Astrocyte (in vitro differentiated cells and primary cell): ENCODE results near the gene TMEM232. TPM values are rescaled to one million over a fixed set of nuclear protein-coding genes. Genes with fewer than 3 reads are reported as not detected.

ENCODE experiments used
- DNase-seq: peaks from one replicate; pipeline ENCODE4 v3.0.0-alpha.2; 2010; ENCODE audit warnings: low read depth
- FAIRE-seq: peaks from 2 replicates; lab custom pipeline; 2011; peaks lifted over from hg19 to GRCh38; lab: Jason Lieb, UNC
- H2AFZ ChIP-seq: 2 replicates; pipeline ENCODE4 v1.6.0; 2012; ENCODE audit warnings: low read depth, low read length, inconsistent platforms
- H3K27ac ChIP-seq: 2 replicates; pipeline ENCODE4 v1.5.1; 2011; ENCODE audit warnings: low read depth, low read length, inconsistent platforms
- H3K27me3 ChIP-seq: 2 replicates; pipeline ENCODE4 v1.6.0; 2011; ENCODE audit warnings: low read length, inconsistent platforms; ENCODE audit not compliant: insufficient read depth
- H3K36me3 ChIP-seq: 2 replicates; pipeline ENCODE4 v1.5.1; 2011; ENCODE audit warnings: low read length, inconsistent platforms; ENCODE audit not compliant: insufficient read depth
- H3K4me1 ChIP-seq: 2 replicates; pipeline ENCODE4 v1.5.1; 2011; ENCODE audit warnings: low read length, inconsistent platforms; ENCODE audit not compliant: insufficient read depth
- H3K4me2 ChIP-seq: 2 replicates; pipeline ENCODE4 v1.6.0; 2012; ENCODE audit warnings: low read length, inconsistent platforms
- H3K4me3 ChIP-seq: 2 replicates; pipeline ENCODE4 v1.5.1; 2011; ENCODE audit warnings: low read depth, mild to moderate bottlenecking, low read length, inconsistent platforms; ENCODE audit not compliant: insufficient read depth
- H3K79me2 ChIP-seq: 2 replicates; pipeline ENCODE4 v1.6.0; 2012; ENCODE audit warnings: mild to moderate bottlenecking, low read length, inconsistent platforms; ENCODE audit not compliant: insufficient read depth
- H3K9ac ChIP-seq: 2 replicates; pipeline ENCODE4 v1.6.0; 2012; ENCODE audit warnings: mild to moderate bottlenecking, low read length, inconsistent platforms
- H3K9me3 ChIP-seq: 2 replicates; pipeline ENCODE4 v1.5.1; 2012; ENCODE audit warnings: low read depth, mild to moderate bottlenecking, low read length, inconsistent platforms; ENCODE audit not compliant: insufficient read depth
- H4K20me1 ChIP-seq: 2 replicates; pipeline ENCODE4 v1.6.0; 2012; ENCODE audit warnings: low read length, inconsistent platforms; ENCODE audit not compliant: insufficient read depth
- H3K27ac Mint-ChIP-seq: one replicate; pipeline ENCODE4 v1.8.0; 2021; ENCODE audit warnings: mild to moderate bottlenecking, mixed read lengths; ENCODE audit not compliant: unreplicated experiment
- H3K27me3 Mint-ChIP-seq: one replicate; pipeline ENCODE4 v1.8.0; 2021; ENCODE audit warnings: low read depth, mixed read lengths; ENCODE audit not compliant: unreplicated experiment
- H3K36me3 Mint-ChIP-seq: one replicate; pipeline ENCODE4 v1.8.0; 2021; ENCODE audit warnings: low read depth, mixed read lengths; ENCODE audit not compliant: unreplicated experiment
- H3K4me1 Mint-ChIP-seq: one replicate; pipeline ENCODE4 v1.8.0; 2021; ENCODE audit warnings: low read depth, mixed read lengths; ENCODE audit not compliant: unreplicated experiment
- H3K4me3 Mint-ChIP-seq: one replicate; pipeline ENCODE4 v1.8.0; 2021; ENCODE audit warnings: mild to moderate bottlenecking, moderate library complexity, mixed read lengths; ENCODE audit not compliant: unreplicated experiment
- H3K9me3 Mint-ChIP-seq: one replicate; pipeline ENCODE4 v1.8.0; 2021; ENCODE audit warnings: mild to moderate bottlenecking, mixed read lengths; ENCODE audit not compliant: unreplicated experiment
- CTCF ChIP-seq: IDR thresholded peaks from 2 replicates; pipeline ENCODE4 v1.5.1; 2011; ENCODE audit warnings: low read depth, mild to moderate bottlenecking, inconsistent platforms, low read length, moderate library complexity; ENCODE audit not compliant: insufficient read depth
- EZH2 ChIP-seq: IDR thresholded peaks from 2 replicates; pipeline ENCODE4 v1.6.1; 2012; ENCODE audit warnings: mild to moderate bottlenecking, low read length, inconsistent platforms; ENCODE audit not compliant: insufficient read depth
- total RNA-seq: library from RNA; stranded (reverse); gene quantifications from 2 replicates; pipeline ENCODE4 v1.2.1, GENCODE V29; 2021

TMEM232 gene
- total RNA-seq, 1 donor from 2014 or later: 1.4 TPM

GRCh38 chr5:110625376-110625999, 101.0 kb downstream of the TMEM232 start:
- H3K27me3 Mint-ChIP-seq: no peaks in the 10 kb centered on the region
- H3K9ac ChIP-seq: no peak overlapping the region
- TF ChIP-seq EZH2: no peak
- TF ChIP-seq CTCF: peak; percentile 42

GRCh38 chr5:110623874-110624273, 102.6 kb downstream of the TMEM232 start:
- H3K36me3 ChIP-seq: no peaks in the 10 kb centered on the region
- TF ChIP-seq CTCF: no peak
- no peak for TF ChIP-seq EZH2
- Mint-ChIP-seq H3K36me3 (no peaks in the 10 kb centered on the region), H3K4me1 (peaks cover 3% of the 10 kb centered on the region), H3K9me3 (no peaks in the 10 kb centered on the region), H3K4me3 (no peak overlapping the region), H3K27me3 (no peaks in the 10 kb centered on the region), H3K27ac (no peak overlapping the region)
- no peak for FAIRE-seq
- H4K20me1 ChIP-seq: no peaks in the 10 kb centered on the region
- no peaks in the 10 kb centered on the region for H3K4me1 ChIP-seq
- no peaks in the 10 kb centered on the region for H3K27me3 ChIP-seq
- no peak overlapping the region for H3K27ac ChIP-seq
- no peak overlapping the region for H2AFZ ChIP-seq
- H3K9ac ChIP-seq: no peak overlapping the region
- peak; percentile 32 for DNase-seq
- no peak overlapping the region for H3K4me3 ChIP-seq
- H3K79me2 ChIP-seq: no peaks in the 10 kb centered on the region
- H3K9me3 ChIP-seq: no peaks in the 10 kb centered on the region
- H3K4me2 ChIP-seq: no peak overlapping the region

More at GRCh38 chr5:110625376-110625999, 101.0 kb downstream of the TMEM232 start:
- H3K4me2 ChIP-seq: peak overlapping the region; percentile 32
- no peaks in the 10 kb centered on the region for H3K9me3 Mint-ChIP-seq
- H4K20me1 ChIP-seq: no peaks in the 10 kb centered on the region
- H3K9me3 ChIP-seq: no peaks in the 10 kb centered on the region
- no peaks in the 10 kb centered on the region for H3K27me3 ChIP-seq
- H3K4me1 Mint-ChIP-seq: peaks cover 3% of the 10 kb centered on the region
- H3K4me3 ChIP-seq: no peak overlapping the region
- H3K4me1 ChIP-seq: no peaks in the 10 kb centered on the region
- H3K27ac Mint-ChIP-seq: no peak overlapping the region
- no peak overlapping the region for H3K27ac ChIP-seq
- no peak overlapping the region for H2AFZ ChIP-seq
- peak; percentile 20 for DNase-seq
- no peaks in the 10 kb centered on the region for H3K36me3 ChIP-seq
- no peak for FAIRE-seq
- no peak overlapping the region for H3K4me3 Mint-ChIP-seq
- no peaks in the 10 kb centered on the region for H3K36me3 Mint-ChIP-seq
- no peaks in the 10 kb centered on the region for H3K79me2 ChIP-seq

- Mint-ChIP-seq H3K36me3 (no peaks in the 10 kb centered on the region), H3K27me3 (no peaks in the 10 kb centered on the region), H3K4me1 (peaks cover 2% of the 10 kb centered on the region), H3K27ac (no peak overlapping the region), H3K9me3 (no peaks in the 10 kb centered on the region), H3K4me3 (no peak overlapping the region)
- Histone ChIP-seq H3K4me1 (no peaks in the 10 kb centered on the region), H3K4me2 (no peak overlapping the region), H3K9me3 (no peaks in the 10 kb centered on the region), H3K9ac (no peak overlapping the region), H3K79me2 (no peaks in the 10 kb centered on the region), H3K4me3 (no peak overlapping the region), H3K36me3 (no peaks in the 10 kb centered on the region), H3K27me3 (no peaks in the 10 kb centered on the region), H3K27ac (no peak overlapping the region), H4K20me1 (no peaks in the 10 kb centered on the region), H2AFZ (no peak overlapping the region)
- DNase-seq (no peak), FAIRE-seq (no peak)
- TF ChIP-seq EZH2: no peak
- no peak for TF ChIP-seq CTCF
These were observed 107.5 kb downstream of the TMEM232 start for GRCh38 chr5:110618941-110619340.
